GM13977 (cell line): ENCODE data around the gene MTUS2.

Experiments used
- DNase-seq: peaks from one replicate; pipeline ENCODE4 v3.0.0; 2012; ENCODE audit warnings: low spot score
- CTCF ChIP-seq: IDR thresholded peaks from 2 replicates; pipeline ENCODE4 v1.5.1; 2012; ENCODE audit warnings: mild to moderate bottlenecking, control low read depth; ENCODE audit not compliant: insufficient read depth; ENCODE audit errors: extremely low read depth, missing control alignments
- in situ Hi-C: fragments of 300-500 bp; cut with MboI; formaldehyde crosslinking; loops from one replicate; pipeline ENCODE4 v1.12.0; 2022; ENCODE audit warnings: low sequenced_read_pairs, low pct_unique_long_range_greater_than_20kb, mixed read lengths, inconsistent platforms; ENCODE audit not compliant: unreplicated experiment

The MTUS2 gene

DNA sequence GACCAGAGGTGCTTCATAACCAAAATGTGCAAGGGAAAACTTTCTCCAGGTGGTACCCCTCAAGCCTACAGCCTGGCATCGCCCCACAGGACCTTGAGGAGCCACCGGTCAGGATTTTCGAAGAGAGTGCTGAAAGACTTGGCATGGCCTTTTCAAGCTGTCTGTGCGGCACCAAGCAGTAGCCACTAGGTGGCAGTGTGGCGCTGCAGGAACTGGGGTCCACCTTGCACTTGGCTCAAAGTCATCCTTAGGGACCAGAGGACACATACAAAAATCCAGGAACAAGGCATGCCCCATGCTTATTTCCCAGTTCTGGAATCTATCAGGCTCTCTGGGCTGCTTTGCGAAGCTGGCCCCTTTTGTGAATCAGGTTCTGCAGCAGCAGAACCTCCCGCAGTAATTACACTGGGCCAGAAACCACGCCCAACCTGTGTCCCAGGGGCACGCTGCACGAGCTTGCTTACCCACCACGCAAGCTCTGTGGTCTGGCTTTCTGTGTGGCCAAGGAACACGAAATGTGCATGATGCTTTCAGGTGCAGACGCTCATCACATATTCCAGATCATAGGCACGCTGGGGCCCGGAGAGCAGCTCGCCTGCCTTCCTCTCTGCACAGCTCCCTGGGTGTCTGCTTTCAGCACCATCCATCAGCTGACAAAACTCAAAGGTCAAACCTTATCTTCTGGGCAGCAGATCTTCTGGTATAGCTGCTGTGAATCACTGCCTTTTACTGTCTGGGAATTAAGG is 688.2 kb downstream of the MTUS2 start:
- in situ Hi-C loops: loop anchor here (10.0 to 25.0 kb wide), 2 partner anchors 196 to 604 kb away; no protein-coding TSS in a partner anchor
- TF ChIP-seq CTCF: peak; percentile 98
- DNase-seq: peak; percentile 92

- DNase-seq: no peak
- in situ Hi-C loops: loop anchor here (10.0 to 25.0 kb wide), 2 partner anchors 196 to 603 kb away; no protein-coding TSS in a partner anchor
- TF ChIP-seq CTCF: no peak
These were observed 688.7 kb downstream of the MTUS2 start for GRCh38 chr13:29508876-29509252.

- no peak for DNase-seq
- in situ Hi-C loops: loop anchor here (10.0 to 25.0 kb wide), 2 partner anchors 195 to 602 kb away; no protein-coding TSS in a partner anchor
These were observed 690.0 kb downstream of the MTUS2 start for GRCh38 chr13:29509999-29510589.

GRCh38 chr13:29510651-29511084 is 690.5 kb downstream of the MTUS2 start:
- DNase-seq: no peak
- no peak for TF ChIP-seq CTCF
- in situ Hi-C loops: loop anchor here (25.0 kb wide), 1 partner anchor 602 kb away; no protein-coding TSS in a partner anchor

More at GRCh38 chr13:29509999-29510589, 690.0 kb downstream of the MTUS2 start:
- TF ChIP-seq CTCF: no peak

GRCh38 chr13:29511106-29511796 is 691.1 kb downstream of the MTUS2 start:
- in situ Hi-C loops: loop anchor here (25.0 kb wide), 1 partner anchor 601 kb away; no protein-coding TSS in a partner anchor
- no peak for TF ChIP-seq CTCF
- DNase-seq: no peak

- in situ Hi-C loops: loop anchor here (25.0 kb wide), 1 partner anchor 600 kb away; no protein-coding TSS in a partner anchor
- TF ChIP-seq CTCF: no peak
- no peak for DNase-seq
These were observed 691.8 kb downstream of the MTUS2 start for GRCh38 chr13:29511980-29512379.
